Ovary (tissue), 3 donors: Measurements from ENCODE around the gene RNF151.

Source experiments
- POLR2A ChIP-seq: fragments of 450-650 bp; IDR thresholded peaks from one replicate; pipeline ENCODE4 v1.6.1; 2017; ENCODE audit warnings: antibody characterized with exemption, mild to moderate bottlenecking, moderate library complexity
- TF ChIP-seq, protein P1 (sequence below), 3 donors: fragments of 450-650 bp in 2 of 3; fragments of 200-600 bp in 1 of 3; IDR thresholded peaks; one replicate each; pipeline versions ENCODE4 v1.5.1 to v1.8.0; 2016 to 2022; ENCODE audit warnings: antibody characterized with exemption in 3 of 3, mild to moderate bottlenecking in 1 of 3
- donor health status: DM: no; HTN: no; CAD: no.

DNA sequence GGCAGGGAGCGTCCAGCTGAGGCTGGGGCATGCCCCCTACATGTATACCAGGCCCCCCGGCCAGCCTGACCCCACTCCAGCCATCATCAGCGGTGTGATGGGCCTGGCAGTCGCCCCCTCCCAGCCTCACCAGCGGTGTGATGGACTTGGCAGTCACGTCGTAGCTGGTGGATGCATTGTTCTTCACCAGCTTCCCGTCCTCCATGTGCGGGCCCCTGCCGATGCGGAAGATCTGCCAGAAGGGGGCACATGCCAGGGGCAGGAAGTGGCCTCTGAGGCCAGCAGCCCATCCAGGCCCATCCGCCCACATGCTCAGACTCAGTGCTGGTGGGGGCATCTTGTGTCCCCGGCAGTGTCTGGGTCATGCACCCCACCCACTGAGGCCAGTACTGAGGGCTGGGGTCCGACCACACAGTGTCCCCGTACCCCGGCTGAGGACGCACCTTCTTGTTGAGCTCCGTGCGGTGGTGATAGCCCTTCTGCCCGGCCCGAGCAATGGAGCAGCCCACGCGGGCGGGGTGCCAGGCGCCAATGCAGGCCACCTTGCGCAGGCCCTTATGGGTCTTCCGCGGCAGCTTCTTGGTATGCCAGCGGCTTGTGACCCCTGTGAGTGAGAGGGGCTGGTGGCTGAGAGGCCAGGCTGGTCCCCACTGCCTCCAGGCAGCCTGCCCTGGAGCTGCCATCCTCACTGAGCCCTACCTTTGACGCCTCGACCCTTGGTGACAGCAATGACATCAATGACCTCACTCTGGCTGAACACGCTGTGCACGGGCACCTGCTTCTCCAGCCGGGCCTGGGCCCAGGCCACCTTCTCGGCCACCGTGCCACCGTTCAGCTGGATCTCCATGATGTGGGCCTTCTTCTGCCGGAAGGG, 19.9 kb upstream of the RNF151 start:
- TF ChIP-seq, protein P1, sequence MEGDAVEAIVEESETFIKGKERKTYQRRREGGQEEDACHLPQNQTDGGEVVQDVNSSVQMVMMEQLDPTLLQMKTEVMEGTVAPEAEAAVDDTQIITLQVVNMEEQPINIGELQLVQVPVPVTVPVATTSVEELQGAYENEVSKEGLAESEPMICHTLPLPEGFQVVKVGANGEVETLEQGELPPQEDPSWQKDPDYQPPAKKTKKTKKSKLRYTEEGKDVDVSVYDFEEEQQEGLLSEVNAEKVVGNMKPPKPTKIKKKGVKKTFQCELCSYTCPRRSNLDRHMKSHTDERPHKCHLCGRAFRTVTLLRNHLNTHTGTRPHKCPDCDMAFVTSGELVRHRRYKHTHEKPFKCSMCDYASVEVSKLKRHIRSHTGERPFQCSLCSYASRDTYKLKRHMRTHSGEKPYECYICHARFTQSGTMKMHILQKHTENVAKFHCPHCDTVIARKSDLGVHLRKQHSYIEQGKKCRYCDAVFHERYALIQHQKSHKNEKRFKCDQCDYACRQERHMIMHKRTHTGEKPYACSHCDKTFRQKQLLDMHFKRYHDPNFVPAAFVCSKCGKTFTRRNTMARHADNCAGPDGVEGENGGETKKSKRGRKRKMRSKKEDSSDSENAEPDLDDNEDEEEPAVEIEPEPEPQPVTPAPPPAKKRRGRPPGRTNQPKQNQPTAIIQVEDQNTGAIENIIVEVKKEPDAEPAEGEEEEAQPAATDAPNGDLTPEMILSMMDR (IDR thresholded peaks at IDR 0.05) = no peak
- TF ChIP-seq POLR2A = no peak
